OCI-LY3 (cell line): ENCODE results near the gene OAF.

Source experiments
- EZH2phosphoT487 ChIP-seq: fragments of 200-600 bp; shearing (Covaris generic); IDR thresholded peaks from 2 replicates; pipeline ENCODE4 v1.6.1; 2018; ENCODE audit warnings: antibody characterized with exemption, mixed run types, low read depth
- TF ChIP-seq, protein P1 (sequence below): fragments of 200-600, 300-600 bp; sonication (generic); IDR thresholded peaks from 2 replicates; pipeline ENCODE4 v1.5.1; 2014; ENCODE audit warnings: antibody characterized with exemption, low read length, low read depth

DNA sequence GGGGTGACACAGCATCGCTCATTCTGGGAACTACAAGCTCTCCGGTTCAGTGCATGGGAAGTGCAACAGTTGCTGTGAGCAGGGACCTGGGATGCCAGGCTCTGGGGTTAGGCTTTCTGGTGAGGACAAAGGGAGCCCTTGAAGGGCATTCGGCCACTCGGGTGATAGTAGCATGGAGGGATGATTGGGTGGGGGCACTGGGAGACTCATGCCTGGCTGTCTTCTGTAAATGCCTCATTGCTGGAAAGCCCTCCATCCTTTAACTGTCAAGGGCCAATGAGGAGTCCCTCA lies 9.9 kb downstream of the OAF start:
- TF ChIP-seq, protein P1, sequence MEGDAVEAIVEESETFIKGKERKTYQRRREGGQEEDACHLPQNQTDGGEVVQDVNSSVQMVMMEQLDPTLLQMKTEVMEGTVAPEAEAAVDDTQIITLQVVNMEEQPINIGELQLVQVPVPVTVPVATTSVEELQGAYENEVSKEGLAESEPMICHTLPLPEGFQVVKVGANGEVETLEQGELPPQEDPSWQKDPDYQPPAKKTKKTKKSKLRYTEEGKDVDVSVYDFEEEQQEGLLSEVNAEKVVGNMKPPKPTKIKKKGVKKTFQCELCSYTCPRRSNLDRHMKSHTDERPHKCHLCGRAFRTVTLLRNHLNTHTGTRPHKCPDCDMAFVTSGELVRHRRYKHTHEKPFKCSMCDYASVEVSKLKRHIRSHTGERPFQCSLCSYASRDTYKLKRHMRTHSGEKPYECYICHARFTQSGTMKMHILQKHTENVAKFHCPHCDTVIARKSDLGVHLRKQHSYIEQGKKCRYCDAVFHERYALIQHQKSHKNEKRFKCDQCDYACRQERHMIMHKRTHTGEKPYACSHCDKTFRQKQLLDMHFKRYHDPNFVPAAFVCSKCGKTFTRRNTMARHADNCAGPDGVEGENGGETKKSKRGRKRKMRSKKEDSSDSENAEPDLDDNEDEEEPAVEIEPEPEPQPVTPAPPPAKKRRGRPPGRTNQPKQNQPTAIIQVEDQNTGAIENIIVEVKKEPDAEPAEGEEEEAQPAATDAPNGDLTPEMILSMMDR: no peak
- no peak for TF ChIP-seq EZH2phosphoT487
